ENCODE data around the gene TOX3.

Gene TOX3

GRCh38 chr16:52455549-52456277, 91.2 kb downstream of the TOX3 start:
- DNase-seq (ENCODE audit: low read depth in 2 of 3, low spot score in 1 of 3), result no peak

GRCh38 chr16:52453644-52454043, 93.3 kb downstream of the TOX3 start:
- DNase-seq (ENCODE audit: low read depth in 2 of 3, low spot score in 1 of 3), result no peak

GRCh38 chr16:52451971-52452421, 94.9 kb downstream of the TOX3 start:
- no peak for DNase-seq (ENCODE audit: low read depth in 2 of 3, low spot score in 1 of 3)

- no peak for DNase-seq (ENCODE audit: low read depth in 2 of 3, low spot score in 1 of 3)
Observed at GRCh38 chr16:52450916-52451315, 96.0 kb downstream of the TOX3 start.

GRCh38 chr16:52450241-52450640, 96.7 kb downstream of the TOX3 start:
- DNase-seq (ENCODE audit: low read depth in 2 of 3, low spot score in 1 of 3), result no peak

- DNase-seq (ENCODE audit: low read depth in 2 of 3, low spot score in 1 of 3), result no peak
Observed at GRCh38 chr16:52446080-52446479, 100.9 kb downstream of the TOX3 start.

- no peak for DNase-seq (ENCODE audit: low read depth in 2 of 3, low spot score in 1 of 3)
Observed at GRCh38 chr16:52441886-52442285, 105.1 kb downstream of the TOX3 start.

- no peak for DNase-seq (ENCODE audit: low read depth in 2 of 3, low spot score in 1 of 3)
Observed at GRCh38 chr16:52440248-52440647, 106.7 kb downstream of the TOX3 start.

- no peak for DNase-seq (ENCODE audit: low read depth in 2 of 3, low spot score in 1 of 3)
Observed at GRCh38 chr16:52439750-52440149, 107.2 kb downstream of the TOX3 start.

GRCh38 chr16:52439171-52439701, 107.7 kb downstream of the TOX3 start:
- no peak for DNase-seq (ENCODE audit: low read depth in 2 of 3, low spot score in 1 of 3)

GRCh38 chr16:52437277-52437670, 109.7 kb downstream of the TOX3 start:
- no peak for DNase-seq (ENCODE audit: low read depth in 2 of 3, low spot score in 1 of 3)

GRCh38 chr16:52436339-52437276, 110.3 kb downstream of the TOX3 start:
- DNase-seq (ENCODE audit: low read depth in 2 of 3, low spot score in 1 of 3), result no peak

GRCh38 chr16:52434224-52434623, 112.7 kb downstream of the TOX3 start:
- no peak for DNase-seq (ENCODE audit: low read depth in 2 of 3, low spot score in 1 of 3)

GRCh38 chr16:52433643-52434042, 113.3 kb downstream of the TOX3 start:
- DNase-seq (ENCODE audit: low read depth in 2 of 3, low spot score in 1 of 3), result no peak

GRCh38 chr16:52424591-52424990, 122.4 kb downstream of the TOX3 start:
- DNase-seq (ENCODE audit: low read depth in 2 of 3, low spot score in 1 of 3), result no peak

GRCh38 chr16:52422307-52422706, 124.6 kb downstream of the TOX3 start:
- DNase-seq (ENCODE audit: low read depth in 2 of 3, low spot score in 1 of 3), result no peak

- no peak for DNase-seq (ENCODE audit: low read depth in 2 of 3, low spot score in 1 of 3)
Observed at GRCh38 chr16:52418201-52418600, 128.7 kb downstream of the TOX3 start.

- DNase-seq (ENCODE audit: low read depth in 2 of 3, low spot score in 1 of 3), result no peak
Observed at GRCh38 chr16:52416888-52417287, 130.1 kb downstream of the TOX3 start.

GRCh38 chr16:52411011-52411410, 135.9 kb downstream of the TOX3 start:
- DNase-seq (ENCODE audit: low read depth in 2 of 3, low spot score in 1 of 3), result no peak

- DNase-seq (ENCODE audit: low read depth in 2 of 3, low spot score in 1 of 3), result no peak
Observed at GRCh38 chr16:52408191-52408845, 138.6 kb downstream of the TOX3 start.

GRCh38 chr16:52407778-52408177, 139.2 kb downstream of the TOX3 start:
- DNase-seq (ENCODE audit: low read depth in 2 of 3, low spot score in 1 of 3), result no peak
